ENCODE measurements around the gene KRT75.
"Not testable (repeated sequence)": the region's sequence is repeated elsewhere in the genome, so short reads cannot be mapped to it uniquely, and the experiment has no call there.

The KRT75 gene

DNA sequence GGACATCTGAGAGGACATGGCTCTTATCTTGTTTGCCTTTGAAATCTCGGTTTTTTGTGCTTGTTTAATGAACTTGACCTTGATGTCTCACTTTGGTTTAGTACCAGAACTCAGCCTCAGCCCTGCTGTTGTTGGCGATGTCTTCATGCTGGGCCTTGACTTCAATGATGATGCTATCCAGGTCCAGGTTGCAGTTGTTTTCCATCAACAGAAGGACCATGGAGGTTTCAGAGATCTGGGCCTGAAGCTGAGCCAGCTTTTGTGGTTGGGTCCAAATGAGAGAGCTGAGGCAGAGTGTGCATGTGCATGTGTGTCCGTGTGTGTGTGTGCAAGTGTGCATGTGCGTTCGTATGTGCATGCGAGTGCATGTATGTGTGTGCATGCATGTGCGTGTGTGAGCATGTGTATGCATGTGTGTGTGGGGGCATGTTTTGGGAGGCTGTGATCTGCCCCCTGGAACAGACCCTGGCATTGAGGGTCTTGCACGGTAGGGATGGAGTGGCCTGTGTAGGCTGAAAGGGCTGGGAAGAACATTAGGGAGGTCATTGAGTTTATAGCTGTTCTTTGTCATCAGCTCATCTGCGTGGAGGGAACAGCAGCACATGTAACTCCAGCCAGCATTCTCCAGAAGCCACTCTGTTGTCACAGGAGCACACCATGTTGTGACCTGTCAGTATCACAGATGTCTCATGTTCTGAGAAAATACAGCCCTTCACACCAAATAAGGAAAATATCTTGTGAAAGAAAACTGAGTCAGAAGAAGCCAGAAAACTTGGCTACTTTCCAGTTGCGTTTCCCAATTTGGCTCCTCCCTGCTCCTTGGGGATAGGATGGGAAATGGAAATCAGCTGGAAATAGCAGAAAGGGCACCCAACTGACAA is 18.1 kb downstream of the KRT75 start:
- DNase-seq (ENCODE audit: low read depth) = no peak

DNA sequence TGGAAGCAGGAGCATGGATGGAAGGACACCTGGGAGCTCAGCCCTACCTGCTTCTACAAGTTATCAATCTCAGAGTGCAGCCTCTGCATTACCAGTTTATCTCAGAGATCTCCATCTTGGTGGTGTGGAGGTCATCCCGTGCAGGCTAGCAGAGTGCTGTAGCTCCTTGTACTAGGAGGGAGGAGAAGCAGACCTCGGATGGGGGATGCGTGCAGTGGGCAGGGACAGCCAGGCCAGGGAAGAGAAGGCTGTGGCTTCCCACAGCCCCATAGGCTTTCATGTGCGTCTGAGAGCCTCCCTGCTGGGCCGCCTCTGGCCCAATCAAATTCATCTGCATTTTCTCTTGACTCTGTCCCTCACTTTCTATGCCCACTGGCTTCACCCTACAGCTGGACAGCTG is 19.2 kb downstream of the KRT75 start:
- no peak for DNase-seq (ENCODE audit: low read depth)

DNA sequence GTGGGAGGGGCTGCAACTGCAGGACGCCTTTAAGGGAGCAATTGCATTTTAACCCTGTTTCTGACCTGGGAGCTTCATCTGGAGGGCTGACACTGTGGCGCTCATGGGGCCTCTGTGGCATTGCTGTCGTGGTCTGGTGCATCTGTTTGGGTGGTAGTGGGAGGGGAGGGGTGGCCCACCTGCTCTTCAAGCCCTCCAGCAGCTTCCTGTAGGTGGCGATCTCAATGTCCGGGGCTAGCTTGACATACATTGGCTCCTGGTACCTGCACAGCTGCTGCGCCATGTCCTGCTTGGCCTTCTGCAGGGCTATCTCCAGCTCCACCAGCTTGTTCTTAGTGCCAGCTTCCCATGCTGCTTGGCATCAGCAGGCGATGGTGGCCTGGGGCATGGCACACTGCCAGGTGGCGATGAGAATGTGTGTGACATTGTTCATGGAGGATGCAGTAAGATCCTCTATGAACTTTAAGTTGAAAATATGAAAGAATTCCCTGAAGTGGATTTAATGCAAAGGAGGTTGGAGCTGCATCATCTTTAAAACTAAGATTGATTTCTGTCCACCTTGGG is 20.3 kb downstream of the KRT75 start:
- no peak for DNase-seq (ENCODE audit: low read depth)

DNA sequence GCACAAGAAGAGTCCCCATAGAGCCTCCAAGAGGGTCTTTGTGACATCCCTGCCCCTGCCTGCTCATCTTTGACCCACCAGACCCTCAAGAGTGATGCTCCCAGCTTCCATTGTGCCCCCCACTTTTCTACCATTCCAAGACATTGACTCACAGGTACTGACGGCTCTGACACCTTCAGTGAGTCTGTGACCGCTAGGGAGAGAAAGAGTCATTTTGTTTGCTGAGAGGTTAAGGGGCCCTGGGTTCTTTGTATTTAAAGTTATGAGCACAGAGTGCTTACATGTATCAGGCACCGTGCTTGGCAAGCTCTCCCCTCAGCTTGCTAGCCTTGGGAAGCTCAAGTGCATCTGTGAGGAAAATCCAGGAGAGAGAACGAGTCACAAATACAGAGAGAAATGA is 21.0 kb downstream of the KRT75 start:
- DNase-seq (ENCODE audit: low read depth) = no peak

DNA sequence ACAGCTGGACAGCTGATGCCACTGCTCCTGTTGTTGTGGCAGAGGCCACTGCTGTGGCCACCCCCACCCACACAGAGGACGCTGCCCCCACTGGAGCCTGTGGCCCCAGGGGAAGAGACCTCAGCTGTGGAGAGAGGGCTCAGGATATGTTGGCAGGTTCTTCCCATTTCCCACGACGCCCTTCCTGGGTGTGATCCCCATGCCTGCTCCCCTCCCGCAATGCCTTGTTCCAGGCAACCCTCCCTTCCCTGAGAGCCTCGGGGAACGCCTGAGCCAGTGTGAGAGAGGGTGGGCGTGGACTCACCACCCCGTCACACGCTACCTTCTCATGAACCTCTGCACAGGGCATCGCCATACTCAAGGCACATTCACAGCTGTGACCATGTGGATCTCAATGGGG is 22.4 kb downstream of the KRT75 start:
- DNase-seq (ENCODE audit: low read depth) = no peak

DNA sequence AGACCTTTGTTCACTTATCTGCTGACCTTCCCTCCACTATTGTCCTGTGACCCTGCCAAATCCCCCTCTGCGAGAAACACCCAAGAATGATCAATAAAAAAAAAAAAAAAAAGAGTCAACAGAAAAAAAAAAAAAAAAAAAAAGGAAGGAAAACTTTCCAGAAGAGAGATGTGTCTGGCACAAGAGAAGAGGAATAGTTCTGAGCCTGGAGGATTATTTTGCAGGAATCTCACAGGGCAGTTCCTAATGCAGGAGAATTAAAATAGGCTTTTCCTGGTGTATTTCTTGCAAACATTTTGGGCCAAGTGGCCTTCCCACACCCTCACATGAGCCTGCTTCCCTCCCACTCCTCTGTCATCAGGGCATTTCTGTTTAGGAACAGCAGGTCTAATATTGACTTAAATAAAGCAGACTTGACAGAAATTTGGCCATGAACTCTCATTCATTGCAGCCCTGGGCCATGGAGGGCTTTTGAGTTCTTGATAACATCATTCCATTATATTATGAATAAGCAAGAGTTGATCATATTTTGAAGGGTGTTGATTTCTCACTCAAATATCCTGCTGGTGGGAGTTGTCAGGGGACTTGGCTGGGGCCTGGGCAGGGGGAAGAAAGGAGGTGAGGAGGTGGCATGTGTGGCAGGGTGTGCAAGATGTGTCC is 23.5 kb downstream of the KRT75 start:
- DNase-seq (ENCODE audit: low read depth) = not testable (repeated sequence)

DNA sequence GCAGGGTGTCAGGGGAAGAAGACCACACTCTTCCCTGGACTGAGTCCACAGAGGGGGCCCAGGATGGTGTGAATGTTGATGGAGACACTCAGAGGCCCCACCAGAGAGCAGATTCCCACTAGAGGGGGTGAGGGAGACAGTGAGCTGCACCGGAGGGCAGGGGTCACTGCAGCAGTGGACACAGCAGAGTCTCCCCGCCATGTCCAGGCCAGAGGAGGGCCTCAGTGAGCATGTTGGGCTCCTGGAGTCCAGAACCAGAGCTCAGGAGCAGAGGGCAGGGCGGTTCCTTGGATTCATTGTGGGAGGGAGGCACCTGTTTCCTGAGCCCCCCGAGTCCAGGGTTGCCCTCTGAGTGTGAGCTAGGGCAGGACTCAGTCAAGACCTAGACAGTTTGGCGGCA is 26.3 kb downstream of the KRT75 start:
- no peak for DNase-seq (ENCODE audit: low read depth)

DNA sequence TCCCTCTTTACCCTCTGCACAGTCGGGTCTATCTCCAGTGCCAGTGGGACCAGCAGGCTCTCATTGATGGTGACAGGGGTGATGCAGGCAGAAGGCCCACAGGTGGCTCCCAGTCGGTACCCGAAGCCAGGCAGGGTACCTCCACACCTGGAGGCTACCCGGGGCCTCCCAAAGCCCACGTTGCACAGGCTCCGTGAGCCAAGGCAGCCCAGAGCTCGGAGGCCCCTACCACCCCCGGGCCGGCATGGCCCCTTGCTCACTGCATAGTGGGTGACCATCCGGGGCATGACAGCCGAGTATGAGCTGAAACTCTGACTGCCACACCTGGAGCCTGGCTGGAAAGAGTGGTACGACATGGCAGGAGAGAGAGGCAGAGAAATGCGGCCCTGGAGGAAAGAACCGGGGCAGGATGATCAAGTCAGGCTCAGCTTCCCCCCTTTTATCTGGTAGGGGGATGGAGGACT is 28.2 kb downstream of the KRT75 start, which contains the start of gene KRT82:
TSS of gene KRT82 (minus strand) at position 414 of the 464 bp plus-strand sequence. CDS start at position 356, 58 bp downstream.
- no peak for DNase-seq (ENCODE audit: low read depth)

DNA sequence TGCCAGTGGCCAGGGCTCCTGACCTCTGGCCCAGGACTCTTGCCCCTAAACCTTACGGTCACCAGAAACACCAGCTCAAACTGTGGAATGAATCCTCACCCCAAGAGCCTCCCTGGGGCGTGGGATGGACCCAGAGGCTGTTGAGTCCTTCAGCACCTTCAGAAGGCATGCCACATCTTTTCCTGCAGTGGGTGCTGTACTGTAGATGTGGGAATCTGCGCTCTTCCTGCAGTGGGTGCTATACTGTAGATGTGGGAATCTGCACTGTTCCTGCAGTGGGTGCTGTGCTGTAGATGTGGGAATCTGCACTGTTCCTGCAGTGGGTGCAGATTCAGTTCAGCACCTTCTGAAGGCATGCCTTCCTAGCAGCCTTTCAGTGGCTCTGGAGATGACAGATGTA is 29.2 kb downstream of the KRT75 start:
- no peak for DNase-seq (ENCODE audit: low read depth)

DNA sequence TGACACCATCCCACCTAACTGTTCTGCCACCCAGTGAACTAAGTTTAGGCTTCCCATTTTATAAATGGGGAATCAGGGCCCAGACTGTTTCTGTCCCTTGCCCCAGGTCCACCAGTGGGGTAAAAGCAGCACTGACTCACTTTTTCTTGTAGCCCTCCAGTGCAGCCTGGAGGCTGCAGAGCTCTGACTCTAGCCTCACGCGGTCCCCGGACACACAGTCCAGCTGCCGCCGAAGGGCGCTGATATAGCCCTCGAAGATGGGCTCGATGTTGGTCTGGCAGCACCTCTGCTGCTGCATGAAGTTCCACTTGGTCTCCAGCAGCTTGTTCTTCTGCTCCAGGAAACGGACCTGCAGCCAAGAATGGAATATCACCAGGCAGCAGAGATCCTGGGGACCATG is 30.6 kb downstream of the KRT75 start:
- DNase-seq (ENCODE audit: low read depth) = no peak

DNA sequence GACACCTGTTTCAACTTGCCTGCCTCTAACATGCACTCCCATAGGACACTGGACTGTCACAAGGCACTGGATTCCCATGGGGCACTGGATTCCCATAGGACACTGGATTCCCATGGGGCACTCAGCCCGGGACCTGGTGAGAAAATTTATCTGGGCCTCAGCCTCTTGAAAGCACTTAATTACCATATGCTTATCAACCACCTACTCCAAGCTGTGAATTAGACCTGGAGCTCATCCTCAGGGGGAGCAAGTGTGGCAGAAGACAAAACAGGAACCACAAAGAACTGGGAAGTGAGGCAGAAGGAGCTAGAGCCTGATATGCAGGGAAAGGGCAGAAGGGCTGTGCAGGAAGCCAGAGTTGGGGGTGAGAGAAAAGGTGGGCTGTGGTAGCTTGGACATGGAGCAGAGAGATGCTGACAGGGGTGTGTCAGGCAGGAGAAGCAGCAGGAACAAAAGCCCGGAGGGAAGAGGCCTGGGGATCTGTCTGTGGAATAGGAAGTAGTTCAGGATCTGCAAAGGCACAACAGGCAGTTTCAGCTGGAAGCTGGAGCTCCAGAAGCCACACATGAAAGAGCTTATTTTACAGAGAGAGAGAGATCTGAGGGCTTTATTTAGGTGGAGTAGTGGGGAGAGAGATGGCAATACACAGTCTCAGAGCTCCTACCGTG is 31.2 kb downstream of the KRT75 start:
- no peak for DNase-seq (ENCODE audit: low read depth)

DNA sequence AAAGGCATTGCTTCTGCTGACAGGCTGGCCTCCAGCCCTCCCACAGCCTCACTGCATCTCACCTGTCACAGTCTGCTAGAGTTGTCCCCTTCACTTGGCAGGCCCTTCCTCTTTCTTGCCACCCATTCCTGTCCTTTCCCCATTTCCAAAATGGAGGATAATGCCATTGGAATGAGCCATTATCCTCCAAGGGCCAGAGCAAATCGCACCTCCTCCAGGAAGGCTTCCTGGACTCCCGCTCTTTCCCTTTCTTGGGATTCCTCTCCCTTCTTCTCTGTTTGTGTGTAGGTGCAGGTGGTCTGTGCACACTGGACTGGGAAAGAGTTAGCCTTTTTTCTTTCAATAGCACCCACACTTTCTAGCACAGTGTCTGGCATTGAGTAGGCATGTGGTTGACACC is 31.8 kb downstream of the KRT75 start:
- no peak for DNase-seq (ENCODE audit: low read depth)

DNA sequence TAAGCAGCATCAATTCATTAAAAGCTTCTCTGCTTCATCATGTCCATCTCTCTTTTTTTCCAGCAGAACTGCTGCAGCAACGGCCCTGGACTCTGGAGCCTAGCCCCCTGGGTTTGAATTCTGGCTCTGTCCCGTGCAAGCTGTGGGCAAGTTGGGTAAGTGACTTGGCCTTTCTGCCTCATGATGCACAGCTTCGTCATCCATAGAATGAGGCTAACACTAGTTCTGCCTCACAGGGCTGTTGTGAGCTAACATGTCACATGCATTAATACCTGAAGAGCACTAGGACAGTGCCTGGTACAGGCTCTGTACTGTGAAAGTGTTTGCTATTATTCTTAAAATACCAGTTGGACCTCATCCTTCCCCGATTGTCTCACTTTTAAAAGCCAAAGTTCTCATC is 32.2 kb downstream of the KRT75 start:
- DNase-seq (ENCODE audit: low read depth) = no peak

DNA sequence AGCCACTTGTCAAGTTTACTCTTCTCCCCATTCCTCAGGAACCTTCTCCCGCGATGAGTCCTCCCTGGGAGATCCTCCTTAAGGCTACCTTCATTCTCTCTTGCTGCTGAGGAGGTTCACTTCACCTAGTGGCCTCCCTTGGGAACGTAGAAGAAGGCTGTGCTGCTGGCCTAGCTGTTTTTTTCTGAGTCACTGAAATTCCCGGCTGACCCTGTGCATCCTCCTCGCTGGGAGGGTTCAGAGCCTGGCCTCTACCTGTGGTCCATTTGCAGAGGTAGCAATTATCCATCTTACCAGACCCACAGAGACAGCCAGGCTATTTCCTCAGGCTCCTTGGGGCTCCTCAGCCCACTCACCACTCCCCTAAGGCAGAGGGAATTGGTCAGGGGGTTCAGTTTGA is 32.6 kb downstream of the KRT75 start:
- DNase-seq (ENCODE audit: low read depth) = no peak

DNA sequence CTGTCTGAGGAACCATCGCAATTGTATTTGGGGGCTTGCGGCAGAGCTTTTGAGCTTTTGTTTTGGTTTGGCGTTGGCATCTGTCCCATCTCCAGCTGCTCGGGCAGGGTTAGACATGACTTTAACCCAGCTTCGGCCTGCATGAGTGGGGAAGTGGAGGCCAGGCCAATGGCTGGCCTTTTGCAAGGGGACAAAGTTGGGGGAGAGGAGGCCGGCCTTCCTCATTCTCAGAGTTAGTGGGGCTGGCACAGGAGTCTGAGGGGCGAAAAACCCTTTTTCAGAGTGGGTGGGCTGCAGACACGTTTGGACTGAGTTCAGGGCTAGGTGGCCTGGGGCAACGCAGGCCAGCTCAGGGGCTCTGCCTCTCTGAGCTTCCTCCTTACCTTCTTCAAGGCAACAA is 33.3 kb downstream of the KRT75 start:
- no peak for DNase-seq (ENCODE audit: low read depth)

DNA sequence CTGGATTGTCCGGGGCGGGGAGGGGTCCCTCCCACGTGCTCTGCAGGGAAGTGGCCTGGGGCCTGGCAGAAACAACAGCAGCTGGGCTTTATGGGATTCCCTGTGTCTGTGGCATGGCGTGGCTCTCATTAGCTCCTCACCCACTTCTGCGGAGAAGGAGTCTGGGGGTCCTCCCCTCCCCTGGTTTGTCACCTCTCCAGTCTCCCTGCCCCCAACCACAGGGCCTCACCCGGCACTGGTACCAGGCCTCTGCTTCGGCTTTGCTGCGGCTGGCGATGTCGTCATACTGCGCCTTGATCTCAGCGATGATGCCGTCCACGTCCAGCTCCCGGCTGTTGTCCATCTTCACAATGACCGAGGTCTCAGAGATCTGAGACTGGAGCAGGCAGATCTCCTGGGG is 34.4 kb downstream of the KRT75 start:
- DNase-seq (ENCODE audit: low read depth) = no peak

DNA sequence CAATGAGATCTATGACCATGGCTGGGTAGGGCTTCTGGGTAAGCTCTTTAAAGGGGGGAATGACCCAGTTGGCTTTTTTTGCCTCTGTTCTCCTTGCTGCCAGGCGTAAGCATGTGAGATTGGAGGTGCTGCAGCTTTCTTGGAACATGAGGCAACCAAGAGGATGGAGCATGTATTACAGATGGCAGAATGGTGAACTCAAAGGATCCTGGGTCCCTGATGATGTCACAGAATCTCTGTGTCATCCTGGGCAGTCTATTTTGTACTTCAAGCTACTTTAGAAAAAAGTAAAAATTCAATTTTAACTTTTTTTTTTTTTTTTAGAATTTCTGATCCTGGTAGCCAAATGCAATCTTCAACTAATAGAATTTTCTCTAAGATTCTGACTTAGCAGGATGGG is 36.0 kb downstream of the KRT75 start:
- DNase-seq (ENCODE audit: low read depth) = no peak

DNA sequence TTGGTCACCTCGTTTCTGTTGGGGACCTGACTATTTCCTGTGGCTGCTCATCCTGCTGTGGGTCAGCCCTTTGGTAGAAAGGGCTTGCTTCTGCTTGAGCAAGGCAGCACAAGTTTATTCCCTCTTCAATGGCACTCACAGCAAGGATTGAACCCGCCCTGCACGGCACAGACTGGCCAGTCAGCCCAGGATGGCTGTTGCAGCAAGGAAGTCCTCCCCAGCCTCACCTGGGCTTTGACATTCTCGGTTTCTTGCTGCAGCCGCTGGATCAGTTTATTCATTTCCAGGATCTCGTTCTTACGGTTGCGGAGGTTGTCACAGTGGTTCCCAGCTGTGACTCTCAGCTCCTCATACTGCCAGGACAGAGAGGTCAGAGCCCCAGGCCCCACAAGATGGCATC is 37.5 kb downstream of the KRT75 start:
- no peak for DNase-seq (ENCODE audit: low read depth)

DNA sequence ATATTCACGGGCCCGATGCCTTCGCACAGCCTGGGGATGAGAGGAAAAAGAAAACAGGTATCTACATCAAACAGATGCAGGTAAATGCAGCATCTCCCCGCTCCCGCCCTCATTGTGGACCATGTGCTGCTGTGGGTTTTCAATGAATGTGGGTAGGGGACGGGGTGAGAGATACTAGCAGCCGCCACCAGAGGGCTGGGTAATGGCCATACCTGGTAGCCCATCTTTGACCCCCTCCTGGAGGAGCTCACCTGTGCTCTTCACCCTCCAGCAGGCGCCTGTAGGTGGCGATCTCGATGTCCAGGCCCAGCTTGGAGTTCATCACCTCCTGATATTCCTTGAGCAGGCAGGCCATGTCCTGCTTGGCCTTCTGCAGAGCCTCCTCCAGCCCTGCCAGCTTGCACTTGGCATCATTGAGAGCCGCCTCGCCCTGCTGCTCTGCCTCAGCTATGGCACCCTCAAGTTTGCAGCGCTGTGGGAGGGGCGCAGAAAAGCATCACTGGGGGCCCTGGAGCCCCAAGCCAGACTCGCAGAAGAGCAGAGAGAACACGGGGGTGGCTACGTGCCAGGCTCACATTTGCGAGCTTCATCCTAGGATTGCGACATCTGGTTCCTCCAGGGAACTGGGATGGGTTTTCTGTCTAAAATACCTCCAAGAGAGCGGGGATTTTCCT is 38.3 kb downstream of the KRT75 start:
- no peak for DNase-seq (ENCODE audit: low read depth)

DNA sequence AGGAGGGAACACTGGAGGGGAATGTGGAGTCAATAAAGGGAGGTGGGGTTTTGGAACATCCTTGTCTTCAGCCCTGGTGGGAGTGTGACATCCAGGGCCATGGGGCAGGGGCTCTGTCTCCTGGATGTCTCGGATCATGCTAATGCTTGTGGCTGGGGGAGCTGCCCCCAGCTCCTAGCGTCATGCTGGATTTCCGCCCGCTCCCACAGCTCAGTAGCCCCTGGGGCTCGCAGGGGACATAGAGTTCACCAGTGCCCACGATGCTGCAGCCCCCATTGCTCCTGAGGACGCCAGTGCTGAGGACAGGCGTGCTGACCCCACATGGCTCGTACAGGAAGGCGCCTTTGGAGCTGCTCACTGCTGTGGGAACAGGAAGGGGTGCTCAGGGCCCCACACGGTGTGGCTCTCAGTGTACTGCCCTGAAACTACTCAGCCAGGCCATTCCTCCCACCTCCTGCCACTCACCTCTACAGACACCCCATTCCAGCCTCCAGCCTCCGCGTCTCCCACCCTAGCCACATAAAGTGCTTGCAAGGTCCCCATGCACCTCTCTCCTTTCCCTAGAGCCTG is 39.2 kb downstream of the KRT75 start:
- DNase-seq (ENCODE audit: low read depth) = no peak

DNA sequence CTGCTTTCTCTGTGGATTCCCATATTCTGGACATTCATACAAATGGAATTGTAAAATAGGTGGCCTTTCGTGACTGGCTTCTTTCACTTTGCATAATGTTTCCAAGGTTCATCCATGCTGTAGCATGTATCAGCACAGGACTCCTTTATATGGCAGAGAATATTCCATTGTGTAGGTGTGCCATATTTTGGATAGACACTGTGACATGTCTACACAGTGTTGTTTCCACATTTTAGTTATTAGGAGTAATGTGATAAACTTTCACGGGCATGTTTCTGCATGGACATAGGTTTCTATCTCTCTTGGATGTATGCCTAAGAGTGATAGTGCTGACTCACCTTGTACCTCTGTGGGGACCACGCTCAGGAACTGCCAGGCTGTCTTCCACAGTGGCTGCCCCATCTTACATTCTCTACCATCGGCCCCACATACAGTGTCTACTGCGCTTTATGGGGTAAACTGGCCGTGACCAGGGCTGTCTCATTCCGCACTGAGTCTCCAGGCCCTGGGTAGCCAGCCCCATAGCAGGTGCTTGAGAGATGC is 41.6 kb downstream of the KRT75 start:
- DNase-seq (ENCODE audit: low read depth) = no peak
